GM12874 (cell line): ENCODE measurements around the gene C1QB.

Experiments
- TF ChIP-seq, protein P1 (sequence below): IDR thresholded peaks from 2 replicates; pipeline ENCODE4 v1.5.1; 2011; ENCODE audit warnings: low read depth, mild to moderate bottlenecking, control low read depth, low read length, moderate library complexity; ENCODE audit not compliant: insufficient read depth

Gene C1QB

DNA sequence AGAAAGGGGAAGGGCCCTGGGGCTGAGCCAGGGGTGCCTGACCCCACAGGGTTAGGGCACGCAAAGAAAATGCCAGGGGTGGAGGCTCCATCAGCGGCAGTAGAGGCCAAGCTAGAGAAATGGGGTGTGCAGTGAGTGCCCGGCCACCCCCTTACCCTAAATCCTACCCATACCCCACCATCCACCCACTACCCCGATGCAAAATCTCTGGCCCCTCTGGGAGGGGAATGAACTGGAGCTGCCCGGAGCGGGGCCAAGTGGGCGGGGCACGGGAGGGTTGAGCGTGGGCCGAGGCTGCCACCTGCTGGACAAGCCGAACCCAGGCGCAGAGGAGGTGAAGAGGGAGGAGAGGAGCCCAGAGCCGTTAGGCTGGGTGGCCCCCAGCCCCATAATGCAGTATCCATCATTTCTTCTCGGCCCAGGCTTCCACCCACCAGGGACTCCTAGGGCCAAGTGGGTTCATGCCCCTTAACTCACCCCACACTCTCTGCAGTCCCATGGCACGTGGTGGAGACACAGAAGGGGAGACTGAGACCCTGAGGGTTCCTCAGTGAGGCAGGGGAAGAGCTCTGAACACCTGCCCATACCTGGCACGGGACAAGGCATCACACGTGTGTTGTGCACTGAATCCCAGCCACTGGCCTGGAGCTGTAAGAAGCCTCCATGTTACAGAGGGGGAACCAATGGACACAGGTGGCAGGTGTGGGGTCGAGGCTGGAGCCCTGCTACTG is 11.0 kb upstream of the C1QB start:
- TF ChIP-seq, protein P1, sequence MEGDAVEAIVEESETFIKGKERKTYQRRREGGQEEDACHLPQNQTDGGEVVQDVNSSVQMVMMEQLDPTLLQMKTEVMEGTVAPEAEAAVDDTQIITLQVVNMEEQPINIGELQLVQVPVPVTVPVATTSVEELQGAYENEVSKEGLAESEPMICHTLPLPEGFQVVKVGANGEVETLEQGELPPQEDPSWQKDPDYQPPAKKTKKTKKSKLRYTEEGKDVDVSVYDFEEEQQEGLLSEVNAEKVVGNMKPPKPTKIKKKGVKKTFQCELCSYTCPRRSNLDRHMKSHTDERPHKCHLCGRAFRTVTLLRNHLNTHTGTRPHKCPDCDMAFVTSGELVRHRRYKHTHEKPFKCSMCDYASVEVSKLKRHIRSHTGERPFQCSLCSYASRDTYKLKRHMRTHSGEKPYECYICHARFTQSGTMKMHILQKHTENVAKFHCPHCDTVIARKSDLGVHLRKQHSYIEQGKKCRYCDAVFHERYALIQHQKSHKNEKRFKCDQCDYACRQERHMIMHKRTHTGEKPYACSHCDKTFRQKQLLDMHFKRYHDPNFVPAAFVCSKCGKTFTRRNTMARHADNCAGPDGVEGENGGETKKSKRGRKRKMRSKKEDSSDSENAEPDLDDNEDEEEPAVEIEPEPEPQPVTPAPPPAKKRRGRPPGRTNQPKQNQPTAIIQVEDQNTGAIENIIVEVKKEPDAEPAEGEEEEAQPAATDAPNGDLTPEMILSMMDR: peak; percentile 90

DNA sequence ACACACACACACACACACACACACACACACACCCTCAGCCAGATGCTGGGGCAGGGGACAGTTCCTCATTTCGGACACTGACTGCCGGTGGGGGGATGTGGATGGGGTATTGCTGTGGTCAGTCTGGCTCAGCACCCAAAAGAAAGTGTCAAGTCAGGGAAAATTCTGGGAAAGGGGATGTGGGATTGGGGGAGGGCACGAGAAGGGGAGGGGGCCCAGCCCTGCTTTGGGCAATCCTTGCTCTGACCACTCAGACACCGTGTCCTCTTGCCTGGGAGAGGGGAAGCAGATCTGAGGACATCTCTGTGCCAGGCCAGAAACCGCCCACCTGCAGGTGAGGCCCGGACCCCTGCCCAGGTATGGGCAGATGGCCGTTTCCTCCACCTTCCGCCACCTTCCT is 9.7 kb upstream of the C1QB start, which contains the start of gene C1QC:
Gene C1QC, plus strand, starts transcription at position 253 of the 400 bp plus-strand sequence. CDS start 391 bp downstream, outside the sequence.
- TF ChIP-seq, protein P1: no peak

DNA sequence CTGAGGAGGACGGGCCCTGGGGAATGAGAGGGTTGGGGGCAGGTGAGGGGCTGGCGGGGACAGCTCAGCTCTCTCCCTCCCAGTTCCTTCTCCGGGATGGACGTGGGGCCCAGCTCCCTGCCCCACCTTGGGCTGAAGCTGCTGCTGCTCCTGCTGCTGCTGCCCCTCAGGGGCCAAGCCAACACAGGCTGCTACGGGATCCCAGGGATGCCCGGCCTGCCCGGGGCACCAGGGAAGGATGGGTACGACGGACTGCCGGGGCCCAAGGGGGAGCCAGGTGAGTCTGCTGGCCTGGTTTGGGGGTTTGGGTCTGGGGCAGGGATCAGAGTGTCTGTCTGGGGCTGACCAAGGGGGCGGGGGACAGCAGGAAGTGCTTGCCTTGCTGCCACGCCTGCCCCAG is 9.1 kb upstream of the C1QB start:
- TF ChIP-seq, protein P1: no peak

DNA sequence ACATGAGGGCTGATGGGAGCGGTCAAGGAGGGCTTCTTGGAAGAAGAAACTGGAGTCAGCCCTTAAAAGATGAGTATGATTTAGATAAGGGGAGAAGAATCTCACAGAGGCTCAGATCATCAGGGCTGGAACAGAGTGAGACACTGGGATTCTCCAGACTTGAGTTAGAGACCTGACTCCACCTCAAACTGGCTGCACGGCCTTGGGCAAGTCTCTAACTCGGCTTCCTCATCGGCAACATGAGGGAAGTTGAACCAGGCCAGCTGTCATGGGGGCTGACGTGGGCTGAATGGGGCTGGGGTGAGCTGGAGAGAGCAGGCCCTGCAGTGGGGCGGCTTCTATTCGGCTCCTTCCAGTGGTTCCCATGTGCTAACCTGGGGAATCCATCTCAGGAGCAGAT is 7.1 kb upstream of the C1QB start:
- TF ChIP-seq, protein P1: no peak

DNA sequence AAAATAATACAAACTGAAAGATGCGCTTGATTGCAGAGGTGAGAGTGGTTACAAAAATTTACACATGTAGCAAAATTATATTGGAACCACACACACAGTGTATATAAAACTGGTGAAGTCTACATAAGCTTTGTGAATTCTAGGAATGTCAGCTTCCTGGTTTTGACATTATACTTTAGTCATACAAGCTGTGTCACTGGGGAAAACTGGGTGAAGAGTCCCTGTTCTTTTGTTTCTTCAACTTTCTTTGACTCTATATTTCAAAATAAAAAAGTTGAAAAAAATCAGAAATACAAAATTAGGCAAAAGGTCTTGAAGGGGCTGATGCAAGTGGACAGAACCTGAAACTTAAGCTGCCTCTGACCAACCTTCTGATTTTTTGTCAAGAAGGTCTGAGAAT is 6.7 kb upstream of the C1QB start:
- TF ChIP-seq, protein P1: no peak

DNA sequence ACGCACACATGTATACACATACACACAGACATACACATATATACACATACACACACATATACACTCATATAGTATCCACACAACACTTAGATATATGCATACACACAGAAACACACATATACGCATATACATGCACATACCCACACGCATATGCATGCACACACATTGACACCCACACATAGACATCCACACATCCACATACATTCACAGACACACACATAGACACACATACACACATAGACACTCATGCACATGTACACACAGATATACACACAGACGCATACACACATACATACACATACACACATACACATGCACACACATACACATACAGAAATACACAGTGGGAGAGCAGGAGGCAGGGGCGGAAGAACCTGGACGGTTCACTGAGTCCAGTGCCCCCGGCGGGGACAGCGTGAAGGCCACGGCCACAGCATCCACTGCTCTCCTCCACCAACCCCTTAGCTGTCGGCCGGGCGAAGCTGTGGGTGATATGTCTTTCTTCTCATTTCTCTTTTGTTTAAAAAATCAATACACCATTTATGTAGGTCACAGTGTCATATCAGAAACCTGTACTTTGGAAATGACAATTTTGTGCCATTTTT is 2.8 kb upstream of the C1QB start:
- TF ChIP-seq, protein P1: no peak

DNA sequence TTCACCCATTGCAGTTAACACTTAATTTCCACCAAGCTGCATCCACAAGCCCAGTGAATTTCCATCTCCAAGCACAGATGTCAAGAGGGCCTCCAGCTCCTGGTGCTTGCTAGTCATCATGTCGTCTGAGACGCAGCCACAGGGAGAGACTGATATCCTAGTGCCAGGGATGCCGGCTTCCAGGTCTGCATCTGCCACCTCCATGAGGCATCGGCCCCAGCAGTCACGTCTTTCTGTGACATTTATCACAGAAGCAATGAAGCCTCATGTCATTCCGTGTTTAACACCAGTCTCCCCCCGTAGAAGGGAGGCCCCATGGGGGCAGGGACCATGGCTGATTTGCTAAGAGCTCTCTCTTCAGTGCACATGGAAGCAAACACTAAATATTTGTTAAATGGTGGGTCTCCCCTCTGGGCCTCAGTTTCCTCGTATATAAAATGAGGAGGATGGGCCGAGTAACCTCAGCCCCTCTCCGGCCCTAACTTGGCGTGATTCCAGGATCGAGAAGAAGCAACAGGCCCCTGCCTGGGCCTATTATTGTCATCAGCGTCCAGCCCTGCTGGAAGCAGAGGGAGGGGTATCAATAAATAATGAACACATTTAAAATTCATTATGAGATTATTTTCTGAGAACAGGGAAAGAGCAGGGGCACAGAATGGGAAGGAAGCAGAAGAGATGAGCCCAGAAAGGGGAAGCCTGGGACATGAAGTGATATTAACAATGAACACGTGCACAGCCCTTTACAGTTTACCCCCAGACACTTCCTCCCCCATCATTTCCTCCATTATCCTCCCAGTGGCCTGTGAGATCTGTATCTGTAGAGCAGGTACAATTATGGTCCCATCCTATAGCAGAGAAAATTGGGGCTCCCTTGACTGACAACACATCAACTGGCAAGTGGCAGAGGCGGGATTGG is 837 bp upstream of the C1QB start:
- TF ChIP-seq, protein P1: no peak
